Body of pancreas (tissue), 4 donors: ENCODE data around the gene CDK5RAP2.

Experiments used
- POLR2A ChIP-seq, 3 donors: fragments of 450-650 bp; IDR thresholded peaks; one replicate each; pipeline ENCODE4 v1.6.1; 2016; ENCODE audit warnings: antibody characterized with exemption in 3 of 3, mild to moderate bottlenecking in 2 of 3
- TF ChIP-seq, protein P1 (sequence below), 7 experiments: fragments of 450-650 bp in 4 of 7; fragments of 200-600 bp in 3 of 7; sonication (generic) in 3 of 7; IDR thresholded peaks; one replicate each; pipeline ENCODE4 v1.5.1; 2016 to 2019; ENCODE audit warnings: antibody characterized with exemption in 7 of 7

- no peak for TF ChIP-seq POLR2A (IDR thresholded peaks at IDR 0.05)
- TF ChIP-seq, protein P1, sequence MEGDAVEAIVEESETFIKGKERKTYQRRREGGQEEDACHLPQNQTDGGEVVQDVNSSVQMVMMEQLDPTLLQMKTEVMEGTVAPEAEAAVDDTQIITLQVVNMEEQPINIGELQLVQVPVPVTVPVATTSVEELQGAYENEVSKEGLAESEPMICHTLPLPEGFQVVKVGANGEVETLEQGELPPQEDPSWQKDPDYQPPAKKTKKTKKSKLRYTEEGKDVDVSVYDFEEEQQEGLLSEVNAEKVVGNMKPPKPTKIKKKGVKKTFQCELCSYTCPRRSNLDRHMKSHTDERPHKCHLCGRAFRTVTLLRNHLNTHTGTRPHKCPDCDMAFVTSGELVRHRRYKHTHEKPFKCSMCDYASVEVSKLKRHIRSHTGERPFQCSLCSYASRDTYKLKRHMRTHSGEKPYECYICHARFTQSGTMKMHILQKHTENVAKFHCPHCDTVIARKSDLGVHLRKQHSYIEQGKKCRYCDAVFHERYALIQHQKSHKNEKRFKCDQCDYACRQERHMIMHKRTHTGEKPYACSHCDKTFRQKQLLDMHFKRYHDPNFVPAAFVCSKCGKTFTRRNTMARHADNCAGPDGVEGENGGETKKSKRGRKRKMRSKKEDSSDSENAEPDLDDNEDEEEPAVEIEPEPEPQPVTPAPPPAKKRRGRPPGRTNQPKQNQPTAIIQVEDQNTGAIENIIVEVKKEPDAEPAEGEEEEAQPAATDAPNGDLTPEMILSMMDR (IDR thresholded peaks at IDR 0.05), result no peak
Observed at GRCh38 chr9:120390637-120391190, 189.3 kb downstream of the CDK5RAP2 start.
